Activated T-cell treated with anti-CD3 and anti-CD28 coated beads for 48 hours (primary cell): ENCODE data around the gene PCDHA1.

Experiments
- DNase-seq: peaks from one replicate; pipeline ENCODE4 v3.0.0-alpha.2; 2020; ENCODE audit warnings: low read depth

Gene PCDHA1

GRCh38 chr5:141042555-141042954, 256.6 kb downstream of the PCDHA1 start:
- DNase-seq: no peak

GRCh38 chr5:141050622-141051520, 264.9 kb downstream of the PCDHA1 start, which contains the start of gene PCDHB1:
PCDHB1 (plus strand) TSS chr5:141051374; CDS start chr5:141051471, 97 bp downstream.
- DNase-seq: no peak

GRCh38 chr5:141051521-141051866, 265.6 kb downstream of the PCDHA1 start:
- DNase-seq: no peak
